Panc1 (cell line): ENCODE results near the gene LHFPL3. TPM values are rescaled to one million over a fixed set of nuclear protein-coding genes. Genes with fewer than 3 reads are reported as not detected.

ENCODE experiments used
- ATAC-seq: fragments of 200-7000 bp; cut with Tn5 transposase; 2 replicates; pipeline ENCODE4 v1.9.1; 2020; ENCODE audit warnings: mild to moderate bottlenecking, moderate library complexity
- BruUV-seq: library from RNA; stranded (reverse); fragments of 400-500 nt; replicated peaks from 2 replicates; lab custom pipeline; 2021; lab: Mats Ljungman, UMichigan
- CTCF ChIA-PET: fragments of 300-600 bp; sonication (Branson Sonifier 250); formaldehyde crosslinking; loops from one replicate; lab custom pipeline; 2022; ENCODE audit warnings: antibody characterized with exemption; lab: Charles Lee
- POLR2A ChIA-PET: fragments of 300-600 bp; sonication (Branson Sonifier 250); formaldehyde crosslinking; loops from one replicate; lab custom pipeline; 2022; ENCODE audit warnings: antibody characterized with exemption; lab: Charles Lee
- DNase-seq: peaks from one replicate; pipeline ENCODE4 v3.0.0-alpha.2; 2010; ENCODE audit warnings: low read depth, low spot score
- H3K27ac ChIP-seq: 2 replicates; pipeline ENCODE4 v1.5.1; 2011; ENCODE audit warnings: mild to moderate bottlenecking, low read length, inconsistent platforms
- H3K27me3 ChIP-seq: fragments of 200-500 bp; sonication (Bioruptor generic); 2 replicates; pipeline ENCODE4 v1.6.0; 2014; ENCODE audit warnings: low read length, inconsistent platforms; ENCODE audit not compliant: control insufficient read depth, insufficient read depth
- H3K36me3 ChIP-seq: fragments of 200-500 bp; sonication (Bioruptor generic); 2 replicates; pipeline ENCODE4 v1.5.1; 2014; ENCODE audit warnings: inconsistent platforms, mild to moderate bottlenecking, low read length, moderate library complexity; ENCODE audit not compliant: control insufficient read depth, insufficient read depth
- H3K4me1 ChIP-seq: 2 replicates; pipeline ENCODE4 v1.5.1; 2011; ENCODE audit warnings: inconsistent platforms, mild to moderate bottlenecking, low read length, moderate library complexity; ENCODE audit not compliant: control insufficient read depth, insufficient read depth
- H3K4me3 ChIP-seq, 2 experiments: 2 replicates each; pipeline ENCODE4 v1.5.1; 2011 to 2012; ENCODE audit warnings: low read depth in 2 of 2, low read length in 2 of 2, mild to moderate bottlenecking in 2 of 2, inconsistent platforms in 1 of 2, moderate library complexity in 1 of 2
- H3K9me3 ChIP-seq: fragments of 200-500 bp; sonication (Bioruptor generic); 2 replicates; pipeline ENCODE4 v1.5.1; 2014; ENCODE audit warnings: low read depth, mild to moderate bottlenecking, inconsistent platforms, low read length, moderate library complexity; ENCODE audit not compliant: control insufficient read depth, insufficient read depth
- POLR2AphosphoS5 ChIP-seq: IDR thresholded peaks from 2 replicates; pipeline ENCODE4 v1.6.1; 2012; ENCODE audit warnings: mild to moderate bottlenecking, low read depth, low read length, moderate library complexity
- SIN3A ChIP-seq: IDR thresholded peaks from 2 replicates; pipeline ENCODE4 v1.6.1; 2012; ENCODE audit warnings: low read depth, mild to moderate bottlenecking, low read length, moderate library complexity, borderline replicate concordance; ENCODE audit not compliant: insufficient read depth
- TCF7L2 ChIP-seq: IDR thresholded peaks from 2 replicates; pipeline ENCODE4 v1.6.1; 2011; ENCODE audit warnings: mild to moderate bottlenecking, low read depth, low read length, inconsistent platforms
- in situ Hi-C: cut with HindIII; loops from 2 replicates; pipeline ENCODE4 v1.10.0; 2016; ENCODE audit warnings: low sequenced_read_pairs, low pct_unique_long_range_greater_than_20kb
- intact Hi-C: fragments of 100-400 bp; cut with micrococcal nuclease; formaldehyde crosslinking; loops from one replicate; pipeline ENCODE4 v1.10.0; 2022; ENCODE audit not compliant: unreplicated experiment
- total RNA-seq: library from RNA; stranded (reverse); gene quantifications from one replicate; pipeline ENCODE4 v1.2.1, GENCODE V29; 2021; ENCODE audit not compliant: unreplicated experiment
- TF ChIP-seq, protein P1 (sequence below), 2 experiments: IDR thresholded peaks; 2 replicates each; pipeline ENCODE4 v1.6.1; 2011 to 2012; ENCODE audit warnings: low read depth in 2 of 2, control low read depth in 1 of 2, low read length in 1 of 2, mild to moderate bottlenecking in 1 of 2, moderate library complexity in 1 of 2; ENCODE audit not compliant: insufficient read depth in 1 of 2
- TF ChIP-seq, protein P2 (sequence below): fragments of 450-650 bp; IDR thresholded peaks from 2 replicates; pipeline ENCODE4 v1.5.1; 2017; ENCODE audit warnings: mild to moderate bottlenecking

LHFPL3 gene
- total RNA-seq, 1 experiment from 2014 or later: not detected

DNA sequence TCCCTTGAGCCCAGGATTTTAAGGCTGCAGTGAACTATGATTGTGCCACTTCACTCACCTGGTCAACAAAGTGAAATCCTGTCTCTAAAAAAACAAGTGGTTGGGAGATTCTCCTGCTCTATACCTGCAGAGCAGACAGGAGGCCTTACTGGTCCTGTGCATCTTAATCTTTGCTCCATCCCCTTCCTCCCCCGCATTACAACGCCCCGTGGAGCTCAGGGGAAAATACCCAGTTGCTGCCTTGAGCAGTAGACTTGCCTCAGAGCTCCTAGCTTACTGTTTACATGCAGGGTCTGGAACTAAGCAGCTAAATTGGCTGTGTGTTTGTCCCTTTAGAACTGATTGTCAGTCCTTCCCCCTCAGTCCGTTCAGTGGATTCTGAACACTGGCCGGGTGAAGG lies 561.8 kb downstream of the LHFPL3 start:
- BruUV-seq: no TSS peak
- TF ChIP-seq TCF7L2 (no peak), SIN3A (no peak)
- TF ChIP-seq, protein P1, sequence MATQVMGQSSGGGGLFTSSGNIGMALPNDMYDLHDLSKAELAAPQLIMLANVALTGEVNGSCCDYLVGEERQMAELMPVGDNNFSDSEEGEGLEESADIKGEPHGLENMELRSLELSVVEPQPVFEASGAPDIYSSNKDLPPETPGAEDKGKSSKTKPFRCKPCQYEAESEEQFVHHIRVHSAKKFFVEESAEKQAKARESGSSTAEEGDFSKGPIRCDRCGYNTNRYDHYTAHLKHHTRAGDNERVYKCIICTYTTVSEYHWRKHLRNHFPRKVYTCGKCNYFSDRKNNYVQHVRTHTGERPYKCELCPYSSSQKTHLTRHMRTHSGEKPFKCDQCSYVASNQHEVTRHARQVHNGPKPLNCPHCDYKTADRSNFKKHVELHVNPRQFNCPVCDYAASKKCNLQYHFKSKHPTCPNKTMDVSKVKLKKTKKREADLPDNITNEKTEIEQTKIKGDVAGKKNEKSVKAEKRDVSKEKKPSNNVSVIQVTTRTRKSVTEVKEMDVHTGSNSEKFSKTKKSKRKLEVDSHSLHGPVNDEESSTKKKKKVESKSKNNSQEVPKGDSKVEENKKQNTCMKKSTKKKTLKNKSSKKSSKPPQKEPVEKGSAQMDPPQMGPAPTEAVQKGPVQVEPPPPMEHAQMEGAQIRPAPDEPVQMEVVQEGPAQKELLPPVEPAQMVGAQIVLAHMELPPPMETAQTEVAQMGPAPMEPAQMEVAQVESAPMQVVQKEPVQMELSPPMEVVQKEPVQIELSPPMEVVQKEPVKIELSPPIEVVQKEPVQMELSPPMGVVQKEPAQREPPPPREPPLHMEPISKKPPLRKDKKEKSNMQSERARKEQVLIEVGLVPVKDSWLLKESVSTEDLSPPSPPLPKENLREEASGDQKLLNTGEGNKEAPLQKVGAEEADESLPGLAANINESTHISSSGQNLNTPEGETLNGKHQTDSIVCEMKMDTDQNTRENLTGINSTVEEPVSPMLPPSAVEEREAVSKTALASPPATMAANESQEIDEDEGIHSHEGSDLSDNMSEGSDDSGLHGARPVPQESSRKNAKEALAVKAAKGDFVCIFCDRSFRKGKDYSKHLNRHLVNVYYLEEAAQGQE (IDR thresholded peaks at IDR 0.05; ENCODE audit: insufficient read depth in 1 of 2, low read depth in 2 of 2, low read length in 1 of 2): no peak
- TF ChIP-seq, protein P2, sequence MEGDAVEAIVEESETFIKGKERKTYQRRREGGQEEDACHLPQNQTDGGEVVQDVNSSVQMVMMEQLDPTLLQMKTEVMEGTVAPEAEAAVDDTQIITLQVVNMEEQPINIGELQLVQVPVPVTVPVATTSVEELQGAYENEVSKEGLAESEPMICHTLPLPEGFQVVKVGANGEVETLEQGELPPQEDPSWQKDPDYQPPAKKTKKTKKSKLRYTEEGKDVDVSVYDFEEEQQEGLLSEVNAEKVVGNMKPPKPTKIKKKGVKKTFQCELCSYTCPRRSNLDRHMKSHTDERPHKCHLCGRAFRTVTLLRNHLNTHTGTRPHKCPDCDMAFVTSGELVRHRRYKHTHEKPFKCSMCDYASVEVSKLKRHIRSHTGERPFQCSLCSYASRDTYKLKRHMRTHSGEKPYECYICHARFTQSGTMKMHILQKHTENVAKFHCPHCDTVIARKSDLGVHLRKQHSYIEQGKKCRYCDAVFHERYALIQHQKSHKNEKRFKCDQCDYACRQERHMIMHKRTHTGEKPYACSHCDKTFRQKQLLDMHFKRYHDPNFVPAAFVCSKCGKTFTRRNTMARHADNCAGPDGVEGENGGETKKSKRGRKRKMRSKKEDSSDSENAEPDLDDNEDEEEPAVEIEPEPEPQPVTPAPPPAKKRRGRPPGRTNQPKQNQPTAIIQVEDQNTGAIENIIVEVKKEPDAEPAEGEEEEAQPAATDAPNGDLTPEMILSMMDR: no peak
- CTCF ChIA-PET: no interaction called here

DNA sequence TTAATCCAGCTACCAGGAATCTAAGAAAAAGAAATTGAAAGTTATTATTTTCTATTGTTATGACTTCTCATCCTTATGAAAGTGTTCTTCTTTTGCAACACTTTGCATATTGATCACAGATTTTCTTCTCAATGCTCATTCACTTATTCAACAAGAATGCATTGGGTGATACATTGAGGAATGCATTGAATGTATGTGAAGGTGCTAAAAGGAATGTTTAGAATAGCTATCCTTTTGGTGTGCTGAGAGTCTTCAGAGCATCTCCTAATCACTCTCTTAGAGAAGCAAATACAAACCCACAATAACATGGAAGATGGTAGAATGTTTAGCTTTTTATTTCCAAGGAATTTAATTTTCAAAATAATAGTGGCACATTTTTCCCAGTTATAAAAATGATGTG lies 563.5 kb downstream of the LHFPL3 start:
- TF ChIP-seq POLR2AphosphoS5 (no peak), TCF7L2 (no peak), SIN3A (no peak)
- TF ChIP-seq, protein P2: no peak
- TF ChIP-seq, protein P1 (IDR thresholded peaks at IDR 0.05; ENCODE audit: insufficient read depth in 1 of 2, low read depth in 2 of 2, low read length in 1 of 2): no peak
- Histone ChIP-seq H3K4me3 (no peak overlapping the region), H3K27me3 (peaks cover under 1% of the 10 kb centered on the region; the same call in 1 of the 2 replicates), H3K4me1 (no peaks in the 10 kb centered on the region), H3K9me3 (no peaks in the 10 kb centered on the region), H3K36me3 (no peaks in the 10 kb centered on the region), H3K27ac (no peak overlapping the region)
- in situ Hi-C loops (no loop called here), intact Hi-C loops (no loop called here)
- POLR2A ChIA-PET: no interaction called here
- no peak for ATAC-seq
- DNase-seq: no peak
- CTCF ChIA-PET: no interaction called here
- BruUV-seq: no TSS peak

More for the DNA sequence above, 561.8 kb downstream of the LHFPL3 start:
- no peaks in the 10 kb centered on the region for H3K36me3 ChIP-seq
- POLR2A ChIA-PET: no interaction called here
- no peaks in the 10 kb centered on the region for H3K9me3 ChIP-seq
- H3K4me1 ChIP-seq: no peaks in the 10 kb centered on the region
- ATAC-seq (no peak), DNase-seq (no peak)
- H3K27me3 ChIP-seq: peaks cover 2% of the 10 kb centered on the region; the same call in 1 of the 2 replicates
- intact Hi-C loops: no loop called here
- H3K4me3 ChIP-seq: no peak overlapping the region
- H3K27ac ChIP-seq: no peak overlapping the region
- in situ Hi-C loops: no loop called here
